KMS-11 (cell line): ENCODE data around the gene CACNA2D1.

Experiments used
- H2AFZ ChIP-seq: fragments of 200-600 bp; sonication (generic); 2 replicates; pipeline ENCODE4 v1.6.1; 2016; ENCODE audit warnings: antibody characterized with exemption, mixed run types, low read depth
- H3K27ac ChIP-seq: fragments of 200-600 bp; sonication (generic); 2 replicates; pipeline ENCODE4 v1.6.1; 2016; ENCODE audit warnings: mild to moderate bottlenecking, mixed run types
- H3K27me3 ChIP-seq: fragments of 200-600 bp; sonication (generic); 2 replicates; pipeline ENCODE4 v1.6.1; 2017; ENCODE audit warnings: mild to moderate bottlenecking, low read depth, mixed run types, moderate library complexity; ENCODE audit not compliant: insufficient read depth
- H3K36me3 ChIP-seq: fragments of 200-600 bp; sonication (generic); 2 replicates; pipeline ENCODE4 v1.6.1; 2017; ENCODE audit warnings: mild to moderate bottlenecking, mixed run types; ENCODE audit not compliant: insufficient read depth
- H3K4me1 ChIP-seq: fragments of 200-600 bp; sonication (generic); 2 replicates; pipeline ENCODE4 v1.6.1; 2016; ENCODE audit warnings: mild to moderate bottlenecking, low read depth, mixed run types; ENCODE audit not compliant: poor library complexity, severe bottlenecking
- H3K4me2 ChIP-seq: fragments of 200-600 bp; sonication (generic); 2 replicates; pipeline ENCODE4 v1.7.0; 2016; ENCODE audit warnings: mild to moderate bottlenecking, mixed run types
- H3K4me3 ChIP-seq: fragments of 200-600 bp; sonication (generic); IDR thresholded peaks from 2 replicates; pipeline ENCODE4 v1.6.1; 2017; ENCODE audit warnings: low read depth, low read length, mixed read lengths; ENCODE audit not compliant: insufficient read depth
- H3K79me2 ChIP-seq: fragments of 200-600 bp; sonication (generic); 2 replicates; pipeline ENCODE4 v1.6.1; 2016; ENCODE audit warnings: low read depth, mixed run types; ENCODE audit not compliant: insufficient read depth
- H3K9ac ChIP-seq: fragments of 200-600 bp; sonication (generic); 2 replicates; pipeline ENCODE4 v1.6.1; 2016; ENCODE audit warnings: mild to moderate bottlenecking, mixed run types
- H4K20me1 ChIP-seq: fragments of 200-600 bp; sonication (generic); 2 replicates; pipeline ENCODE4 v1.6.1; 2016; ENCODE audit warnings: mild to moderate bottlenecking, mixed run types; ENCODE audit not compliant: insufficient read depth
- TF ChIP-seq, protein P1 (sequence below): fragments of 200-600 bp; sonication (generic); conservative IDR thresholded peaks from 2 replicates; pipeline ENCODE4 v1.6.1; 2017; ENCODE audit warnings: low read depth, mild to moderate bottlenecking, antibody characterized with exemption, low read length, moderate library complexity, mixed read lengths

CACNA2D1 gene

DNA sequence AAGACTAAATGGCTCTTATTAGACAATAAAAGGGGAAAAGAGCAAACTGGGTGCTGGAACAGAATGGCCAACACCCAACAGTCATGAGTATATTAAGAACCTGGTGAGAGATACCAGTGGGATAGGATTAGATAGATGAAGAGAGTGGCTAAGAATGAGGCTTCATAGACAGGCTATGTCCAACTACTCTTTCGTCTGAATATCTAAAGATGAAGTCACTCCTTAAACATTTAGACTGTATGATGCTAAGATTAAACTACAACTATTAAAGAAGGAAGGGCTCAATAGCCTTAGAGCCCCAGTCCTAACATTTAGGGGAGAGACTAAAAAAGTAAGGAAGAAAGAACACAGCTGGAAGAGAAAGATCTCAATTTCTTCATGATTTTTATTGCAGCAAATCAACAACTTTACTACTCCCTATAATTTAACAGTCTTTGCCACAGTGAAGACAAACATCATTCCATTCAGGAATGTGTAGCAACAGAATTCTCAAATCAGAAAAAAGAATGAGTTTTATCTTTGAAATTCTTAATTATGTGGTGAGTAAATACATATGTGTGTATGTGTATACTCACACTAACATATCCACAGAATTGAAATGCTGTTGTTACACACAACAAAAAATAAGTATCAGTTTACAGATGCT, 45.6 kb downstream of the CACNA2D1 start:
- no peaks in the 10 kb centered on the region for H3K79me2 ChIP-seq
- no peaks in the 10 kb centered on the region for H3K4me1 ChIP-seq
- no peaks in the 10 kb centered on the region for H3K36me3 ChIP-seq
- H3K9ac ChIP-seq = no peak overlapping the region
- H2AFZ ChIP-seq = no peak overlapping the region
- no peaks in the 10 kb centered on the region for H3K27me3 ChIP-seq
- H3K27ac ChIP-seq = no peak overlapping the region
- H3K4me3 ChIP-seq = no peak overlapping the region
- H3K4me2 ChIP-seq = no peak overlapping the region
- TF ChIP-seq, protein P1, sequence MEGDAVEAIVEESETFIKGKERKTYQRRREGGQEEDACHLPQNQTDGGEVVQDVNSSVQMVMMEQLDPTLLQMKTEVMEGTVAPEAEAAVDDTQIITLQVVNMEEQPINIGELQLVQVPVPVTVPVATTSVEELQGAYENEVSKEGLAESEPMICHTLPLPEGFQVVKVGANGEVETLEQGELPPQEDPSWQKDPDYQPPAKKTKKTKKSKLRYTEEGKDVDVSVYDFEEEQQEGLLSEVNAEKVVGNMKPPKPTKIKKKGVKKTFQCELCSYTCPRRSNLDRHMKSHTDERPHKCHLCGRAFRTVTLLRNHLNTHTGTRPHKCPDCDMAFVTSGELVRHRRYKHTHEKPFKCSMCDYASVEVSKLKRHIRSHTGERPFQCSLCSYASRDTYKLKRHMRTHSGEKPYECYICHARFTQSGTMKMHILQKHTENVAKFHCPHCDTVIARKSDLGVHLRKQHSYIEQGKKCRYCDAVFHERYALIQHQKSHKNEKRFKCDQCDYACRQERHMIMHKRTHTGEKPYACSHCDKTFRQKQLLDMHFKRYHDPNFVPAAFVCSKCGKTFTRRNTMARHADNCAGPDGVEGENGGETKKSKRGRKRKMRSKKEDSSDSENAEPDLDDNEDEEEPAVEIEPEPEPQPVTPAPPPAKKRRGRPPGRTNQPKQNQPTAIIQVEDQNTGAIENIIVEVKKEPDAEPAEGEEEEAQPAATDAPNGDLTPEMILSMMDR = no peak
- H4K20me1 ChIP-seq = no peaks in the 10 kb centered on the region

DNA sequence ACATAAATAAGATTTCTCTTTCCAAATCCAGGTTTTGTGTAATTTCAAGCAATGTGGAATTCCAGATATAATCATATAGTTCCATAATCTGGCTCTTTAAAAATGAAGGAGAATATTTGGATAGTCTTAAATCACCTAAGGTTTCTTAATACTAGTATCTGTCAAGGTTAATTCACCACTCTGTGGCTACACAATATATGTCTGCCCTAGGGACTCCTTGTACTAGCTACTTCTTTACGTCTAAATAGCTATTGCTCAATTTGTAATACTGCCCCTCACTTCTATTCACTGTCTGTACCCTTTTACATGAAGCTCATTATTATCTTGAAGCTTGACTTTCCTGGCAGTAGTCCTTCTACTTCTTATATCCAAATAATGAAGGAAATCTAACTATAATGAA, 47.2 kb downstream of the CACNA2D1 start:
- Histone ChIP-seq H3K4me1 (no peaks in the 10 kb centered on the region), H3K36me3 (no peaks in the 10 kb centered on the region), H3K79me2 (no peaks in the 10 kb centered on the region), H3K27ac (no peak overlapping the region), H4K20me1 (no peaks in the 10 kb centered on the region), H3K9ac (no peak overlapping the region), H3K4me3 (no peak overlapping the region), H2AFZ (no peak overlapping the region), H3K4me2 (no peak overlapping the region), H3K27me3 (no peaks in the 10 kb centered on the region)
- TF ChIP-seq, protein P1 = no peak

DNA sequence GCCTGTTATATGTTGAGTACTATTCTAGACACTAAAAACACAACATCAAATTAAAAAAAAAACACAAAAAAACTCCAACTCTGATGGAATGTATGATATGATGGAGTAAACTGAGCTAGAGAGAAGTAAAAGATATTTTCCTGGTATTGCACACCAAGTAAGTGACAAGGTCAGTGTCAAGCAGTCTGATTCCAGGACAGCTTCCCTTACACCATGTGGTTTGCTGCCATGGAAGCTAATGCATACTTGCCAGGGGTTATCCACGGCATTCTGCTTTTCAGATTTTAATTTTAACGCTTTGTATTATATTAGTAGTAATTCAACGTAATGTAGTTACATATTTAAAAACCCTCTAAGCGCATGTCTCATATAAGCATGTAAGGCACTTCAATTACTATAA, 48.4 kb downstream of the CACNA2D1 start:
- no peaks in the 10 kb centered on the region for H3K79me2 ChIP-seq
- no peak overlapping the region for H3K4me2 ChIP-seq
- no peaks in the 10 kb centered on the region for H4K20me1 ChIP-seq
- H3K27me3 ChIP-seq = no peaks in the 10 kb centered on the region
- no peak overlapping the region for H3K4me3 ChIP-seq
- no peaks in the 10 kb centered on the region for H3K36me3 ChIP-seq
- H3K27ac ChIP-seq = no peak overlapping the region
- H2AFZ ChIP-seq = no peak overlapping the region
- H3K4me1 ChIP-seq = no peaks in the 10 kb centered on the region
- no peak overlapping the region for H3K9ac ChIP-seq
- TF ChIP-seq, protein P1 = no peak

DNA sequence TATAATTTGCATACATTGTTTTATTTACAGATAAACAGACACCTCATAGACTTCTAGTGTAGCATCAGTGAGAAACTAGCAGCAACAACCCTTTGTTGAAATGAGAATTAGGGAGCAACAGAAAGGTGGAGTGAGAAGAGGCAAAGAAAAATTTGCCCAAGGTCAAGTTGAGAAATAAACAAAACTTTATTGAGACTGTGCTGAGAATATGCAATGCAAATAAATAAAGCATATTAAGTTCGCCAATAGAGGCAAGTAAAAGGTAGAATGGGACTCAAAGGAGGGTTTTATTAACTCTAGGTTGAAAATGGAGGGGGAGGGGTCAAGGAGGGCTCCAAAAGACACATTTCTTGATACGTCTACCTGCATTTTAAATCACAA, 49.7 kb downstream of the CACNA2D1 start:
- Histone ChIP-seq H3K4me1 (no peaks in the 10 kb centered on the region), H3K27ac (no peak overlapping the region), H3K79me2 (no peaks in the 10 kb centered on the region), H3K4me2 (no peak overlapping the region), H3K27me3 (no peaks in the 10 kb centered on the region), H4K20me1 (no peaks in the 10 kb centered on the region), H3K36me3 (no peaks in the 10 kb centered on the region), H2AFZ (no peak overlapping the region), H3K4me3 (no peak overlapping the region), H3K9ac (no peak overlapping the region)
- TF ChIP-seq, protein P1 = no peak
